H9 (cell line): ENCODE results near the gene KRTDAP. TPM values are rescaled to one million over a fixed set of nuclear protein-coding genes. Genes with fewer than 3 reads are reported as not detected.

Experiments used
- DNase-seq: peaks from one replicate; pipeline ENCODE4 v3.0.0-alpha.2; 2017
- H2AFZ ChIP-seq: one replicate; pipeline ENCODE4 v1.6.1; 2013; ENCODE audit warnings: mild to moderate bottlenecking, low read length, control low read depth, moderate library complexity
- H2AK5ac ChIP-seq: 2 replicates; pipeline ENCODE4 v1.6.1; 2013; ENCODE audit warnings: low read length, control low read depth, mixed read lengths; ENCODE audit not compliant: insufficient read length
- H2BK120ac ChIP-seq: one replicate; pipeline ENCODE4 v1.6.1; 2013; ENCODE audit warnings: low read depth, mild to moderate bottlenecking, low read length, control low read depth, inconsistent platforms; ENCODE audit not compliant: poor library complexity, severe bottlenecking
- H2BK12ac ChIP-seq: 2 replicates; pipeline ENCODE4 v1.6.1; 2013; ENCODE audit warnings: low read length, control low read depth, mixed read lengths, low read depth; ENCODE audit not compliant: insufficient read length
- H2BK15ac ChIP-seq: 2 replicates; pipeline ENCODE4 v1.6.1; 2013; ENCODE audit warnings: low read depth, low read length, control low read depth
- H2BK20ac ChIP-seq: one replicate; pipeline ENCODE4 v1.6.1; 2013; ENCODE audit warnings: low read depth, mild to moderate bottlenecking, low read length, control low read depth, inconsistent platforms; ENCODE audit not compliant: poor library complexity, severe bottlenecking
- H2BK5ac ChIP-seq: 2 replicates; pipeline ENCODE4 v1.6.1; 2013; ENCODE audit warnings: low read length, control low read depth, mixed read lengths; ENCODE audit not compliant: insufficient read length
- H3K14ac ChIP-seq: 2 replicates; pipeline ENCODE4 v1.6.1; 2013; ENCODE audit warnings: low read length, control low read depth; ENCODE audit not compliant: insufficient read depth
- H3K18ac ChIP-seq: 2 replicates; pipeline ENCODE4 v1.6.1; 2013; ENCODE audit warnings: low read depth, mild to moderate bottlenecking, mixed read lengths, low read length, control low read depth; ENCODE audit not compliant: insufficient read length
- H3K23ac ChIP-seq: 2 replicates; pipeline ENCODE4 v1.6.1; 2013; ENCODE audit warnings: low read length, control low read depth, mixed read lengths, low read depth; ENCODE audit not compliant: insufficient read length
- H3K23me2 ChIP-seq: 2 replicates; pipeline ENCODE4 v1.6.1; 2013; ENCODE audit warnings: low read depth, mild to moderate bottlenecking, mixed read lengths, low read length, control low read depth; ENCODE audit not compliant: insufficient read length, poor library complexity, severe bottlenecking
- H3K27ac ChIP-seq: 2 replicates; pipeline ENCODE4 v1.5.1; 2013; ENCODE audit warnings: low read length, control low read depth, mixed read lengths, low read depth; ENCODE audit not compliant: insufficient read length
- H3K27me3 ChIP-seq: 2 replicates; pipeline ENCODE4 v1.6.1; 2013; ENCODE audit warnings: low read length, control low read depth, inconsistent platforms; ENCODE audit not compliant: insufficient read depth
- H3K4ac ChIP-seq: 2 replicates; pipeline ENCODE4 v1.6.1; 2013; ENCODE audit warnings: low read depth, mild to moderate bottlenecking, control low read depth, inconsistent platforms, low read length, moderate library complexity
- H3K4me1 ChIP-seq: 2 replicates; pipeline ENCODE4 v1.6.1; 2013; ENCODE audit warnings: low read length, control low read depth, inconsistent platforms; ENCODE audit not compliant: insufficient read depth
- H3K4me2 ChIP-seq: 2 replicates; pipeline ENCODE4 v1.6.1; 2013; ENCODE audit warnings: low read length, control low read depth, mixed read lengths; ENCODE audit not compliant: insufficient read length, insufficient read depth
- H3K56ac ChIP-seq: 2 replicates; pipeline ENCODE4 v1.6.1; 2013; ENCODE audit warnings: low read depth, mild to moderate bottlenecking, mixed read lengths, low read length, control low read depth; ENCODE audit not compliant: insufficient read length
- H3K79me1 ChIP-seq: 2 replicates; pipeline ENCODE4 v1.6.1; 2013; ENCODE audit warnings: low read depth, mild to moderate bottlenecking, moderate library complexity, low read length, control low read depth, inconsistent platforms; ENCODE audit not compliant: insufficient read depth, poor library complexity, severe bottlenecking
- H3K79me2 ChIP-seq: 2 replicates; pipeline ENCODE4 v1.6.1; 2013; ENCODE audit warnings: low read length, control low read depth, inconsistent platforms; ENCODE audit not compliant: insufficient read depth
- H3K9ac ChIP-seq: 2 replicates; pipeline ENCODE4 v1.6.1; 2013; ENCODE audit warnings: low read length, control low read depth, mixed read lengths; ENCODE audit not compliant: insufficient read length; ENCODE audit errors: extremely low read depth
- H3K9me3 ChIP-seq: one replicate; pipeline ENCODE4 v1.6.1; 2013; ENCODE audit warnings: low read depth, low read length, inconsistent platforms; ENCODE audit not compliant: control insufficient read depth
- H3T11ph ChIP-seq: one replicate; pipeline ENCODE4 v1.6.1; 2013; ENCODE audit warnings: mild to moderate bottlenecking, low read length, control low read depth, inconsistent platforms
- H4K20me1 ChIP-seq: one replicate; pipeline ENCODE4 v1.6.1; 2013; ENCODE audit not compliant: control insufficient read depth, insufficient read length, insufficient read depth
- H4K5ac ChIP-seq: 2 replicates; pipeline ENCODE4 v1.6.1; 2013; ENCODE audit warnings: low read depth, mild to moderate bottlenecking, mixed read lengths, low read length, control low read depth; ENCODE audit not compliant: insufficient read length
- H4K8ac ChIP-seq: replicated peaks from 2 replicates; pipeline ENCODE4 v1.6.1; 2013; ENCODE audit warnings: low read length, control low read depth, mixed read lengths, low read depth; ENCODE audit not compliant: insufficient read length
- H4K91ac ChIP-seq: 2 replicates; pipeline ENCODE4 v1.6.1; 2013; ENCODE audit warnings: low read depth, mild to moderate bottlenecking, moderate library complexity, mixed read lengths, low read length, control low read depth; ENCODE audit not compliant: insufficient read length
- H3K27ac Mint-ChIP-seq, 3 experiments: 2 replicates in 2 of 3; 3 replicates in 1 of 3; pipeline ENCODE4 v1.8.0; 2020 to 2021; ENCODE audit warnings: mixed read lengths in 3 of 3, mild to moderate bottlenecking in 1 of 3, moderate library complexity in 1 of 3
- H3K27me3 Mint-ChIP-seq: 2 replicates; pipeline ENCODE4 v1.8.0; 2021; ENCODE audit warnings: low read depth, mild to moderate bottlenecking, moderate library complexity, mixed read lengths
- H3K36me3 Mint-ChIP-seq, 3 experiments: 2 replicates in 2 of 3; 3 replicates in 1 of 3; pipeline ENCODE4 v1.8.0; 2020 to 2021; ENCODE audit warnings: low read depth in 3 of 3, mixed read lengths in 3 of 3; ENCODE audit not compliant: insufficient read depth in 1 of 3
- H3K4me1 Mint-ChIP-seq, 2 experiments: 2 replicates each; pipeline ENCODE4 v1.8.0; 2020; ENCODE audit warnings: mixed read lengths in 2 of 2
- H3K4me3 Mint-ChIP-seq, 2 experiments: 2 replicates in 1 of 2; 3 replicates in 1 of 2; pipeline ENCODE4 v1.8.0; 2020 to 2021; ENCODE audit warnings: mild to moderate bottlenecking in 2 of 2, mixed read lengths in 2 of 2, moderate library complexity in 1 of 2
- H3K9me3 Mint-ChIP-seq, 2 experiments: 2 replicates in 1 of 2; 3 replicates in 1 of 2; pipeline ENCODE4 v1.8.0; 2020; ENCODE audit warnings: mild to moderate bottlenecking in 2 of 2, mixed read lengths in 2 of 2, moderate library complexity in 1 of 2
- CTCF ChIP-seq: fragments of 200-600 bp; sonication (generic); conservative IDR thresholded peaks from 3 replicates; pipeline ENCODE4 v1.8.0; 2021; ENCODE audit warnings: antibody characterized with exemption, mild to moderate bottlenecking
- WGBS: extraction: QIAGEN DNeasy Blood & Tissue Kit; methylation state at CpG from one replicate; pipeline ENCODE4 v1.1.7; 2013; ENCODE audit warnings: missing lambda C conversion rate, low lambda C conversion rate, mixed read lengths; ENCODE audit not compliant: insufficient read length; ENCODE audit errors: extremely low coverage; 5-methylcytosine and 5-hydroxymethylcytosine counted together
- total RNA-seq: library from RNA; stranded (reverse); gene quantifications from 2 replicates; pipeline ENCODE4 v1.2.1, GENCODE V29; 2021

The KRTDAP gene
- total RNA-seq, 1 experiment from 2014 or later: 0.87 TPM

- H3K79me1 ChIP-seq: no peaks in the 10 kb centered on the region
- no peak for TF ChIP-seq CTCF
- H2BK120ac ChIP-seq: no peak overlapping the region
- no peaks in the 10 kb centered on the region for H3K9me3 ChIP-seq
- no peak overlapping the region; a peak in 1 of 5 replicates for H3K4me3 Mint-ChIP-seq
- H3K27me3 Mint-ChIP-seq: peaks cover 6% of the 10 kb centered on the region
- no peak overlapping the region for H4K5ac ChIP-seq
- no peaks in the 10 kb centered on the region for H3K4me1 ChIP-seq
- no peak overlapping the region for H2AFZ ChIP-seq
- no peaks in the 10 kb centered on the region for H3K36me3 Mint-ChIP-seq
- H3K79me2 ChIP-seq: no peaks in the 10 kb centered on the region
- no peak overlapping the region for H3T11ph ChIP-seq
- H3K9me3 Mint-ChIP-seq: no peaks in the 10 kb centered on the region
- no peak for DNase-seq
- no peak overlapping the region for H3K27ac Mint-ChIP-seq
- H2BK15ac ChIP-seq: no peak overlapping the region
- H3K27me3 ChIP-seq: no peaks in the 10 kb centered on the region
- H2BK5ac ChIP-seq: no peak overlapping the region
- H4K91ac ChIP-seq: no peak overlapping the region
- no CpG with 5 or more reads among the region's 10 CpGs for WGBS
- H2BK20ac ChIP-seq: no peak overlapping the region
- H3K4ac ChIP-seq: no peak overlapping the region
- no peak overlapping the region for H3K56ac ChIP-seq
- no peaks in the 10 kb centered on the region for H3K23me2 ChIP-seq
- H4K8ac ChIP-seq: no peak overlapping the region
- H3K14ac ChIP-seq: no peak overlapping the region
- no peak overlapping the region for H3K9ac ChIP-seq
- no peak overlapping the region for H3K4me2 ChIP-seq
- no peak overlapping the region for H2BK12ac ChIP-seq
- H3K4me1 Mint-ChIP-seq: peaks cover 0 to 7% of the 10 kb centered on the region in 2 experiments; a peak in 2 of 4 replicates
- no peak overlapping the region for H2AK5ac ChIP-seq
- no peak overlapping the region for H3K23ac ChIP-seq
- H4K20me1 ChIP-seq: no peaks in the 10 kb centered on the region
- no peak overlapping the region for H3K18ac ChIP-seq
- no peak overlapping the region for H3K27ac ChIP-seq
Measured at GRCh38 chr19:35458731-35459391, 31.4 kb downstream of the KRTDAP start.
